NT2/D1 (cell line): Measurements from ENCODE around the gene FARP1.

Experiments used
- YY1 ChIP-seq: IDR thresholded peaks from 2 replicates; pipeline ENCODE4 v1.6.1; 2011; ENCODE audit not compliant: insufficient read length, insufficient read depth
- ZNF274 ChIP-seq: IDR thresholded peaks from 2 replicates; pipeline ENCODE4 v1.6.1; 2011; ENCODE audit warnings: mild to moderate bottlenecking, low read depth, low read length

DNA sequence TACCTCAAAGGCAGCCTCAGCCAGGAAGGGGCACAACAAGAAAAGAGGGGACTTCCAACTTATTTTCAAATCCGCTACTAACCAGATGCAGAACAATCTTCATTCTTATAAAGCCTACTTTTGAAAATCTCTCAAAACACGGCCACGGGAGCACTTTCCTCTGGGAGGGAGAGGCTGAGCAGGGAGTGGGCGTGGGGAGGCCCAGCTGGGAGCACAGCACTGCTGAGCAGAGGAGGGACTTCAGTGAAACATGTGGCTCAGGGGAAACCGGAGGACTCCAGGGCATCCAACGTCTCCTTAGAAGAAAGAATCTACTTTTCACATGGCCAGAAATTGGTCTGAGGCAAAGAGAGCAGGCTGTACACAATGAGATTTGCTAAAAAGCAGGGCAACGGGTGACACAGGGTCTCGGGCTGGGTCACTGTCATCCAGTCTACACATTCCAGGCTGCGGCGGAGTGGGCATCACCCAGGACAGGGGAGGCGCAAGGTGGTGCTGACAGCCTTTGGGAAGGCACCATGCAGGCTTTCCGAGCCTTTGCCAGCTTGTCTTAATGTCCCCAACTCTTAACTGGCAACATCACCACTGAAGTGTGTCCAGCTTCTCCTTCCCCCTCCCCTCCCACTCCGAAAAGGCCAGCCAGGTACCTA, 317.0 kb downstream of the FARP1 start:
- TF ChIP-seq YY1, result no peak
- no peak for TF ChIP-seq ZNF274
